ENCODE data around the gene FBXO5. TPM values are rescaled to one million over a fixed set of nuclear protein-coding genes. Genes with fewer than 3 reads are reported as not detected.

Gene FBXO5
- total and polyA plus RNA-seq, 9 of the 15 experiments (the other 6 are each of a cell fraction or from before 2014, with no cell fraction given), result 17.8 to 89.3 (median 62.9) TPM

DNA sequence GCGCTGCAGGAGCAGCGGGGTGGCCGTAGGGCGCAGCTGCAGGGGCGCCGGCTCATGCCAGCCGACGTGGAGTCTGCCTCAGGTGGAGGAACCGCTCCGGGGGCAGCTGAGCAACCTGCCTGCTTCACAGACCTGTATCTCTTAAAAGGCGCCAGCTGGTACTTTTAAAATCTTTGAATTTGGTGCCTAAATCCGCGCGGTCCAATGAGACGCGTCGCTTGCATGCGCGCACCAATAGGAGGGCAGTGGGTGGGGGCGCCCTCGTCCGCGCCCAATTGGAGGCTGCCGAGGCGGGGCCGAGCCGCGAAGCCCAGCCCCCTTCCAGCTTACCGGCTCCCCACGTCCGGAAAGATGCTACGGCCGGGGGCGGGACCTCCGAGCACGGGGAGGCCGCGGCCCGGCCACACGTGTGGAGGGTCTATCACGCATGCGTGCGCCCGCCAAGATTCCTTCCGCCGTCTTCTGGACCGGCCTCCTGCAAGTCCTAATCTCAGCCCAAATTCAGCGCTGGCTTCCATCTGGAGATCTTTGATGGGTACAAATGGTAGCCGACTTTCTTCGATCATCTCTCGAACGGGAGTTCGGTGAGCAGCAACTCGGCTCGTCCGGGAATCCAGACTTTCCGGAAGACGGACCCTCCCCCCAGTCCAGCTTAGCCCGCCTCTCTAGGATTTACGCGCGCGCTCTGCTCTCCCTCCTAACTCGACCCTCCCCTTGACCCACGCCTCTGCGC is at the start of gene FBXO5 (continued):
- TF ChIP-seq SREBF1 (IDR thresholded peaks at IDR 0.05; ENCODE audit: borderline replicate concordance, low read depth, low read length) (no peak), POLR2H (tag; IDR thresholded peaks at IDR 0.05; ENCODE audit: low read depth) (peak; percentile 77), NR4A1 (CRISPR knock-in tag; IDR thresholded peaks at IDR 0.05) (0 out of 2 replicates have a peak, but pooled peaks have one; percentile 30), NR4A1 (tag; IDR thresholded peaks at IDR 0.05) (no peak), ZNF76 (CRISPR knock-in tag; IDR thresholded peaks at IDR 0.05; ENCODE audit: borderline replicate concordance) (0 out of 2 replicates have a peak, but pooled peaks have one; percentile 39), DACH1 (IDR thresholded peaks at IDR 0.05; ENCODE audit: partially characterized antibody) (peak; percentile 94), FOS (IDR thresholded peaks at IDR 0.05; ENCODE audit: extremely low read depth, insufficient read length) (peak; percentile 99), SMARCC2 (IDR thresholded peaks at IDR 0.05; ENCODE audit: low read depth) (no peak), SP1 (CRISPR knock-in tag; IDR thresholded peaks at IDR 0.05) (peak; percentile 99)
- TF ChIP-seq, protein P1, sequence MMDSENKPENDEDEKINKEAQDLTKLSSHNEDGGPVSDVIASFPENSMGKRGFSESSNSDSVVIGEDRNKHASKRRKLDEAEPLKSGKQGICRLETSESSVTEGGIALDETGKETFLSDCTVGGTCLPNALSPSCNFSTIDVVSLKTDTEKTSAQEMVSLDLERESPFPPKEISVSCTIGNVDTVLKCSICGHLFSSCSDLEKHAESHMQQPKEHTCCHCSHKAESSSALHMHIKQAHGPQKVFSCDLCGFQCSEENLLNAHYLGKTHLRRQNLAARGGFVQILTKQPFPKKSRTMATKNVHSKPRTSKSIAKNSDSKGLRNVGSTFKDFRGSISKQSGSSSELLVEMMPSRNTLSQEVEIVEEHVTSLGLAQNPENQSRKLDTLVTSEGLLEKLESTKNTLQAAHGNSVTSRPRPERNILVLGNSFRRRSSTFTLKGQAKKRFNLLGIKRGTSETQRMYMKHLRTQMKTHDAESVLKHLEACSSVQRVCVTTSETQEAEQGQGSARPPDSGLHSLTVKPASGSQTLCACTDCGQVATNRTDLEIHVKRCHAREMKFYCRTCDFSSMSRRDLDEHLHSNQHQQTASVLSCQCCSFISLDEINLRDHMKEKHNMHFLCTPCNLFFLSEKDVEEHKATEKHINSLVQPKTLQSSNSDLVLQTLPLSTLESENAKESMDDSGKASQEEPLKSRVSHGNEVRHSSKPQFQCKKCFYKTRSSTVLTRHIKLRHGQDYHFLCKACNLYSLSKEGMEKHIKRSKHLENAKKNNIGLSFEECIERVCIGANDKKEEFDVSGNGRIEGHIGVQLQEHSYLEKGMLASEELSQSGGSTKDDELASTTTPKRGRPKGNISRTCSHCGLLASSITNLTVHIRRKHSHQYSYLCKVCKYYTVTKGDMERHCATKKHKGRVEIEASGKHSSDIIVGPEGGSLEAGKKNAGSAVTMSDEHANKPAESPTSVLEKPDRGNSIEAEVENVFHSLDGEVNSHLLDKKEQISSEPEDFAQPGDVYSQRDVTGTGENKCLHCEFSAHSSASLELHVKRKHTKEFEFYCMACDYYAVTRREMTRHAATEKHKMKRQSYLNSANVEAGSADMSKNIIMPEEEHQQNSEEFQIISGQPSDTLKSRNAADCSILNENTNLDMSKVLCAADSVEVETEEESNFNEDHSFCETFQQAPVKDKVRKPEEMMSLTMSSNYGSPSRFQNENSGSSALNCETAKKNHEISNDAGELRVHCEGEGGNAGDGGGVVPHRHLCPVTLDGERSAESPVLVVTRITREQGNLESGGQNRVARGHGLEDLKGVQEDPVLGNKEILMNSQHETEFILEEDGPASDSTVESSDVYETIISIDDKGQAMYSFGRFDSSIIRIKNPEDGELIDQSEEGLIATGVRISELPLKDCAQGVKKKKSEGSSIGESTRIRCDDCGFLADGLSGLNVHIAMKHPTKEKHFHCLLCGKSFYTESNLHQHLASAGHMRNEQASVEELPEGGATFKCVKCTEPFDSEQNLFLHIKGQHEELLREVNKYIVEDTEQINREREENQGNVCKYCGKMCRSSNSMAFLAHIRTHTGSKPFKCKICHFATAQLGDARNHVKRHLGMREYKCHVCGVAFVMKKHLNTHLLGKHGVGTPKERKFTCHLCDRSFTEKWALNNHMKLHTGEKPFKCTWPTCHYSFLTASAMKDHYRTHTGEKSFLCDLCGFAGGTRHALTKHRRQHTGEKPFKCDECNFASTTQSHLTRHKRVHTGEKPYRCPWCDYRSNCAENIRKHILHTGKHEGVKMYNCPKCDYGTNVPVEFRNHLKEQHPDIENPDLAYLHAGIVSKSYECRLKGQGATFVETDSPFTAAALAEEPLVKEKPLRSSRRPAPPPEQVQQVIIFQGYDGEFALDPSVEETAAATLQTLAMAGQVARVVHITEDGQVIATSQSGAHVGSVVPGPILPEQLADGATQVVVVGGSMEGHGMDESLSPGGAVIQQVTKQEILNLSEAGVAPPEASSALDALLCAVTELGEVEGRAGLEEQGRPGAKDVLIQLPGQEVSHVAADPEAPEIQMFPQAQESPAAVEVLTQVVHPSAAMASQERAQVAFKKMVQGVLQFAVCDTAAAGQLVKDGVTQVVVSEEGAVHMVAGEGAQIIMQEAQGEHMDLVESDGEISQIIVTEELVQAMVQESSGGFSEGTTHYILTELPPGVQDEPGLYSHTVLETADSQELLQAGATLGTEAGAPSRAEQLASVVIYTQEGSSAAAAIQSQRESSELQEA (IDR thresholded peaks at IDR 0.05; ENCODE audit: low read depth), result no peak
- TF ChIP-seq, protein P2, sequence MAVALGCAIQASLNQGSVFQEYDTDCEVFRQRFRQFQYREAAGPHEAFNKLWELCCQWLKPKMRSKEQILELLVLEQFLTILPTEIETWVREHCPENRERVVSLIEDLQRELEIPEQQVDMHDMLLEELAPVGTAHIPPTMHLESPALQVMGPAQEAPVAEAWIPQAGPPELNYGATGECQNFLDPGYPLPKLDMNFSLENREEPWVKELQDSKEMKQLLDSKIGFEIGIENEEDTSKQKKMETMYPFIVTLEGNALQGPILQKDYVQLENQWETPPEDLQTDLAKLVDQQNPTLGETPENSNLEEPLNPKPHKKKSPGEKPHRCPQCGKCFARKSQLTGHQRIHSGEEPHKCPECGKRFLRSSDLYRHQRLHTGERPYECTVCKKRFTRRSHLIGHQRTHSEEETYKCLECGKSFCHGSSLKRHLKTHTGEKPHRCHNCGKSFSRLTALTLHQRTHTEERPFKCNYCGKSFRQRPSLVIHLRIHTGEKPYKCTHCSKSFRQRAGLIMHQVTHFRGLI (CRISPR knock-in tag; IDR thresholded peaks at IDR 0.05), result no peak
- TF ChIP-seq, protein P3, sequence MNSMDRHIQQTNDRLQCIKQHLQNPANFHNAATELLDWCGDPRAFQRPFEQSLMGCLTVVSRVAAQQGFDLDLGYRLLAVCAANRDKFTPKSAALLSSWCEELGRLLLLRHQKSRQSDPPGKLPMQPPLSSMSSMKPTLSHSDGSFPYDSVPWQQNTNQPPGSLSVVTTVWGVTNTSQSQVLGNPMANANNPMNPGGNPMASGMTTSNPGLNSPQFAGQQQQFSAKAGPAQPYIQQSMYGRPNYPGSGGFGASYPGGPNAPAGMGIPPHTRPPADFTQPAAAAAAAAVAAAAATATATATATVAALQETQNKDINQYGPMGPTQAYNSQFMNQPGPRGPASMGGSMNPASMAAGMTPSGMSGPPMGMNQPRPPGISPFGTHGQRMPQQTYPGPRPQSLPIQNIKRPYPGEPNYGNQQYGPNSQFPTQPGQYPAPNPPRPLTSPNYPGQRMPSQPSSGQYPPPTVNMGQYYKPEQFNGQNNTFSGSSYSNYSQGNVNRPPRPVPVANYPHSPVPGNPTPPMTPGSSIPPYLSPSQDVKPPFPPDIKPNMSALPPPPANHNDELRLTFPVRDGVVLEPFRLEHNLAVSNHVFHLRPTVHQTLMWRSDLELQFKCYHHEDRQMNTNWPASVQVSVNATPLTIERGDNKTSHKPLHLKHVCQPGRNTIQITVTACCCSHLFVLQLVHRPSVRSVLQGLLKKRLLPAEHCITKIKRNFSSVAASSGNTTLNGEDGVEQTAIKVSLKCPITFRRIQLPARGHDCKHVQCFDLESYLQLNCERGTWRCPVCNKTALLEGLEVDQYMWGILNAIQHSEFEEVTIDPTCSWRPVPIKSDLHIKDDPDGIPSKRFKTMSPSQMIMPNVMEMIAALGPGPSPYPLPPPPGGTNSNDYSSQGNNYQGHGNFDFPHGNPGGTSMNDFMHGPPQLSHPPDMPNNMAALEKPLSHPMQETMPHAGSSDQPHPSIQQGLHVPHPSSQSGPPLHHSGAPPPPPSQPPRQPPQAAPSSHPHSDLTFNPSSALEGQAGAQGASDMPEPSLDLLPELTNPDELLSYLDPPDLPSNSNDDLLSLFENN (IDR thresholded peaks at IDR 0.05; ENCODE audit: low read depth in 2 of 2, low read length in 2 of 2), result no peak
